HG02938 (cell line): ENCODE measurements around the gene GHITM.
"Not testable (repeated sequence)": the region's sequence is repeated elsewhere in the genome, so short reads cannot be mapped to it uniquely, and the experiment has no call there.

Source experiments
- ATAC-seq: cut with Tn5 transposase; IDR thresholded peaks from one replicate; pipeline ENCODE4 v1.9.1; 2021; ENCODE audit warnings: mild to moderate bottlenecking, moderate library complexity; ENCODE audit not compliant: unreplicated experiment

Gene GHITM

DNA sequence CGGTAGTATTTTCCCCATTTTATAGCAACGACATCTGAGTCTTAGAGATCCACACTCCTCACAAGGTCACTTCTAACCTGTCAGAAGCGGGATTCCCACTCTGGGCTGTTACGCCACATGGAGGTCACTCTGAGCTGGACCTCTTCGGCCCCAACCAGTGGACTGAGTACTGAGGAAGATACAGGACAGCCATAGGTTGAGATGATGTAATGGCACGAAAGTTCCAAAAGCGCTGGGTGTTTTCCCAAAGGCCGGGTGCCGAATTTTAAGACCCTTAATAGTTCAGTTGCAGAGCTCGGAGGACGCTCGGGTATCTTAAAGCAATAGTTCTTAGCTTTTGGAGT is 699 bp downstream of the GHITM start:
- peak; percentile 0 for ATAC-seq

DNA sequence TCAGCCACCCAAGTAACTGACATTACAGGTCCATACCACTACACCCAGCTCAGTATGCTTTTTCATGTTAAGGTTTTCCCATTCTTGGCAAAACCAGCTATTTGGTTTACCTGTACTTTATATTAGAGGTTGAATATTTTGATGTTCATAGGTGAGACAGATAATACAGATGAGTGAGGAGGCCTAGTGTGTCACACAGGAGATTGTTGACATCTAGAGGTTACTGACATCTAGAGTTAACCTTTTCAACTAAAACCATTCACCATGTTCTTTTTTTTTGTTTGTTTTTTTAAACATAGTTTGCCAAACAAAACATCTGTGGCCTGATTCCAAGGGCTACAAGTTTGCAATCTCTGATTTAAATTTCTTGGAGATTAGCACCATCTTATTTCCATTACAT is 8.0 kb downstream of the GHITM start:
- ATAC-seq: no peak

DNA sequence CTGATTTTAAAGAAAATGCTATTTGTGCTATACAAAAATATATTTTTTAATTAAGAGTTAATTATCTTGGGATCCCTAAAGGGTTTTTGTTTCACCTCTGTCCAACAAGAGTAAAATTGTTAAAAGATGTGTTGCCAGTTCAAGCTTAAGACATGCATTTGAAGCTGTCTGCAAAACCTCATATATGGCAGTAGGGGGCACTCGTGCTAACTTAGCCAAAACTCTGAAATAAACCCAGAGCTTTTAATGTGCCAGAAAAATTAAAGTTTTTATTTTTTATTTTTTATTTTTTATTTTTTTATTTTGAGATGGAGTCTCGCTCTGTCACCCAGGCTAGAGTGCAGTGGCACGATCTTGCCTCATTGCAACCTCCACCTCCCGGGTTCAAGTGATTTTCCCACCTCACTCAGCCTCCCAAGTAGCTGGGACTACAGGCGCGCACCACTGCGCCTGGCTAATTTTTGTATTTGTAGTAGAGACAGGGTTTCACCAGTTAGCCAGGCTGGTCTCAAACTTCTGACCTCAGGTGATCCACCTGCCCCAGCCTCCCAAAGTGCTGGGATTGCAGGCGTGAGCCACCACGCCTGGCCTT is 8.8 kb downstream of the GHITM start:
- ATAC-seq: peak; percentile 55

DNA sequence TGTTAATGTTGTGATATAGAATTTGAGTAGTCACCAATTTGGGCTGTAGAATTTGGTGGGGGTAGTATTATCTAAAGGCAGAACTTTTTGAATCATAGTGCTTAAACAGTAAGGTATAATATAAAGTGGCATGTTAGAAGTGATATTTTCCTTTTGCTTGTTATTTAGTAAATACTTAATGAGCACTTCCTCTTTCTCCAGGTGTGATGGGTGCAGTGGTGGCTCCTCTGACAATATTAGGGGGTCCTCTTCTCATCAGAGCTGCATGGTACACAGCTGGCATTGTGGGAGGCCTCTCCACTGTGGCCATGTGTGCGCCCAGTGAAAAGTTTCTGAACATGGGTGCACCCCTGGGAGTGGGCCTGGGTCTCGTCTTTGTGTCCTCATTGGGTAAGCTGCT is 10.5 kb downstream of the GHITM start:
- no peak for ATAC-seq

DNA sequence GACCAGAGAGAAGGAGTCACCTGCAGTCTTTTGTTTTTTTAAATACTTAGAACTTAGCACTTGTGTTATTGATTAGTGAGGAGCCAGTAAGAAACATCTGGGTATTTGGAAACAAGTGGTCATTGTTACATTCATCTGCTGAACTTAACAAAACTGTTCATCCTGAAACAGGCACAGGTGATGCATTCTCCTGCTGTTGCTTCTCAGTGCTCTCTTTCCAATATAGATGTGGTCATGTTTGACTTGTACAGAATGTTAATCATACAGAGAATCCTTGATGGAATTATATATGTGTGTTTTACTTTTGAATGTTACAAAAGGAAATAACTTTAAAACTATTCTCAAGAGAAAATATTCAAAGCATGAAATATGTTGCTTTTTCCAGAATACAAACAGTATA is 13.5 kb downstream of the GHITM start:
- ATAC-seq: no peak

DNA sequence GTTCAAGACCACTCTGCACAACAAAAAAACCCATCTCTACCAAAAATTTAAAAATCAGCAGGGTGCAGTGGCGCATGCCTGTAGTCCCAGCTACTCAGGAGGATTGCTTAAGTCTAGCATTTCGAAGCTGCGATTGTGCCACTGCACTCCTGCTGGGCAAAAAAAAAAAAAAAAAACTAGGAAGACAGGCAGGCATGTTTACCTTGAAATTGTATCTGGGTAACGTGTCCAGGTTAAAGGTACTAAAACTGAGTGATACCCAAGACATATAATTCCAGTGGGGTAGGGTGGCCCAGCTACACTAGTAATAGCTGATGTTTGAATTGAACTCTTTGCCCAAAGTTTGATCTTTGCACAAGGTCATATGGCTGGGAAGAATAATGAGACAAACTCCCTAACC is 16.2 kb downstream of the GHITM start:
- ATAC-seq: no peak

DNA sequence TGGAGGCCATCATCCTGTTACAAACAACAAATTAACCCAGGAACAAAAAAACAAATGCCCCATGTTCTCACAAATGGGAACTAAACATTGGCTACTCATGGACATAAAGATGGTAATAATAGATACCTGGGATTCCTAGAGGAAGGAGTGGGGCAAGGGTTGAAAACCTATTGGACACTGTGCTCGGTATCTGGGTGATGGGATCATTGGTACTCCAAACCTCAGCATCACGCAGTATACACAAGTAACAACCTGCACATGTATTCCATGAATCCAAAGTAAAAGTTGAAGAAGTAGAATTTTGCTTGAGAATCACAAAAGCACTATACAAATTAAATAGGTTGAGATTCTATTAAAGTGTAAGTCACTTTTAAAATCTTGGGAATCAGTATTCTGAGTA is 16.7 kb downstream of the GHITM start:
- no peak for ATAC-seq

DNA sequence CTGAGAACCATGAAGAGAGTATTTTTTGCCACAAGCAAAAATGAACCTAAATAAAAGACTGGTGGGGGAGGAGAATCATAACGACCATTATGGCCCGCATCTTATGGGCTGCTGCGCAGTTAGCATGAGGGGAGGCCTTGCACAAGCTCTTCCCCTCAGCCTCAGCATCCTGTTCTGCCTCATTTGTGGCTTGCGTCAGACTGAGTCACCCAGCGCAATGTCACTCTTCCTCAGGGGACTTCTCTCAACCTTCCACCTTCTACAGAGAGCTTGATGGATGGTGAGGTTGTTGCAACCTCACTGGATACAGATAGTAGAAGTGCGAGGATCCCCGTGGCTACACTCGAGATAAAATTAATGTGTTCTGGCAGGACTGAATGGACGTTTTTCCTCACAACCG is 17.5 kb downstream of the GHITM start:
- no peak for ATAC-seq

DNA sequence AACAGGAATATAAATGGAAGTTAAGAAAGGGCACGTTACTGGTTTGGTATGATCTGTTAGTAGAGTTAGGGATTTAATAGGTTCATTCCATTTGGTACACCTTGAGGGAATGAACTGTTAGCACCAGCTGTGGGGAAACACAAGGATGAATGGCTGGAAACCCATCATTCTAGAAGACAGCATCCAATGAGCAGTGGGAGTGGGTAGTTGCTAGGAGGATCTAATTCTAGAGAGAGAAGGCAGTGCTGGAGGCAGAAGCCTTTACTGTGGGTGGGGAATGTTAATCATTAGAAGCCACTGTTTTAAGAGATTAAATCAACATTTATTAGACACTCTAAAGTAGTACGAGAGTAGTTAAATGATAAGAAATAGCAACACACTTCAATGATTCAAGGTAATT is 18.8 kb downstream of the GHITM start:
- no peak for ATAC-seq

DNA sequence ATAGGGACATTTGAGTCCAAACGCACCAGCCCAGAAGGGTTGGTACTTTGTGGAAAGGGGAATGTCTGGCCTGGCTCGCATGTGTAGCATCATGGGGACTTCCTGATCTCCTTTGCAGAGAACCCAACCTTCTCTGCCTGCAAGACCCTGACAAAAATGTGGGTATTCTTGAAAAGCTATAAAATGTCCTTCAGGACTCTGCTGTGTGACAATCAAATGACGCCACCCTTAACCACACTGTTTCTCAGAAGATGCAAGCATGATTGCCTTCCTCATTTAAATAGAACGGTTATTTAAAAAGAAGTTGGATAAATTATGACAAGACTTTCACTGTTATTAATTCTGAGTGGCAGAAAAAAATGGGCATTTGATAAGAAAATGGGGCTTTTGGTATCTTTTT is 19.2 kb downstream of the GHITM start:
- ATAC-seq: no peak

DNA sequence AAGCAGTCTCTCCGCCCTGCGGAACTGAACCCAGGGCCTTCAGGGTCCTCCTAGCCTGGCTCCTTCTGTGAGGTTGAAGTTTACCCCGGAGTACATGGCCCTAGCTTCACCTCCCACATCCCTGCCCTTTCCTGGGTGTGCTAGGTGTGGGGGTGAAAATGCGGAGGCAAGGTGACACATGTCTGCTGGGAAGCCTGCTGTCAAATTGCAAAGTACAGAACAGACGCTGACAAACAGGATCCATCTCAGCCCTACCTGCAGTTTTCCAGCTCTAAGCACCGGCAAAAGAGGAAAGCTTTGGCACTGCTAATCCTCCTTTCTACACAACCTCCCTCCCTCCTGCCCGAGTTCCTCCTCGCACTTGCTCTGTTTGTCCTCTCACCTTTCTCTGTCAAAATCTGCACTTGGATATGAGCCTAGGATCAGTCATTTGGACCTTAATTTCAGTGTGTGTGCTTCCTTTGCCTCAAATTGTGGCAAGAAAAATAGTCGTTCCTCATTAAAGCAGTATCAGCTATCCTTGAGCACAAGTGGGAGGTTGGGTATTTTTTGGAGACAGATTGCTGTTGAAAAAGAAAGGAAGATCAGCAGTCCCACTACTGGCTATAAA is 19.9 kb downstream of the GHITM start:
- no peak for ATAC-seq

DNA sequence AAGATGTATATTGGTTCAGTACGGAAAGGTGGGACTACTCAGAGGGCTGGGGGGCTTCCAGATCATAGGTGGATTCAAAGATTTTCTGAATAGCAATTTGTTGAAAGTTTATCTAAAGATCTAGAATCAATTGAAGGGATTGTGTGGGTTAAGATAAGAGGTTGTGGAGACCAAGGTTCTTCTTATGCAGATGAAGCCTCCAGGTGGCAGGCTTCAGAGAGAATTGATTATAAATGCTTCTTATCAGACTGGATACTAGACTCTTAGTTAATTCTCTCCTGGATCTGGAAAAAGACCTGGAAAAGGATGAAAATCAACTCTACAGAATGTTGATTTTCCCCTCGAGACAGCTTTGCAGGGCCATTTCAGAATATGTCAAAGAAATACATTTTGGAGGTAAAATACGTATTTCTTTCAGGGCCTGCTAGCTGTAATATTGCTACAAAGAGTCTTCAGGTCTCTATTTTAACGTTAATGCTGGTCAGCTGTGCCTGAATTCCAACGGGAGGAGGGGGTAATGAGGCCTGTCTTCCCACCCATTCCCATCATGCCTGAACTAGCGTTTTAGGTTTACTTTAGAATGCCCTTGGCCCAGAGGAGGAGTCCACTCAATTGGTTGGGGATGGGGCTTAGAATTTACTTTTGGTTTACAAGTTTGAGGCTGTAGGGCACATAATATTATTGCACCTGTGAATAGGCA is 21.5 kb downstream of the GHITM start:
- ATAC-seq: no peak

DNA sequence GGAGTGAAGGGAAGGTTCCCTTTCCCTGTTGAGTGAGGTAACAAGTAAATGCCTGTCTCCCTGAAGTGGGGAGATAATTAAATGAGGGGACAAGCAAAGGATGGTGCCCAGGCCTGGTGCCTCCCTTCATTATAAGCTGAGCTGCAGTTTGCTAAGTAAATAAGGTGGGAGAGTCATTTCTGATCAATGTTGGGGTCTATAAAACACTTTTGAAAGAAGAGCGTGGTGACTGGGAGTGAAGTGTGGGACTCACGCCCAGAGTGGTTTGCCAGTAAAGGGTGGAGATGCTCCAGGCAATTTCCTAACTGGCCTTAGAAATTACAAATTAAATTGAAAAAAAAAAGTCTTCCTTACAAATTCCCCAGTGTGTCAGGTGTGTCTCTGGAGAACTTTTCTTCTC is 24.7 kb downstream of the GHITM start:
- no peak for ATAC-seq

DNA sequence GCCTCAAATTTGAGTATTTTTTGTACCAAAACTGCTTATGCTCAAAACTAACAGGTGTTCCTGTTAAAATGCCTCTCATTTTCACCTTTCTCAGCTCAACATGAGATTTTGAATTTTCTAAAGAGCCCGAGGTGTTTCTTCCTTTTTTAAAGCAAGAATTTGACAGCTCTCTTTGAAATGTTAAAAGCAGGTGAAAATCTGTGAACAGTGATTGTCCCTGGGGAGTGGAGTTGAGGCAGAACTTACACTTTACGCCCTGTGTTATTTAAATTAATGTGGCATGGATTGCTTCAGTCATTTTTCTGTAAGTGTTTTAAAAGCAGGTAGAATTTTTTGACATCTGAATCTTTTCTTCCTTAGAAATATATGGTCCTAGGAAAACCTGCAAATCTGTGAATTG is 25.1 kb downstream of the GHITM start:
- ATAC-seq: no peak

DNA sequence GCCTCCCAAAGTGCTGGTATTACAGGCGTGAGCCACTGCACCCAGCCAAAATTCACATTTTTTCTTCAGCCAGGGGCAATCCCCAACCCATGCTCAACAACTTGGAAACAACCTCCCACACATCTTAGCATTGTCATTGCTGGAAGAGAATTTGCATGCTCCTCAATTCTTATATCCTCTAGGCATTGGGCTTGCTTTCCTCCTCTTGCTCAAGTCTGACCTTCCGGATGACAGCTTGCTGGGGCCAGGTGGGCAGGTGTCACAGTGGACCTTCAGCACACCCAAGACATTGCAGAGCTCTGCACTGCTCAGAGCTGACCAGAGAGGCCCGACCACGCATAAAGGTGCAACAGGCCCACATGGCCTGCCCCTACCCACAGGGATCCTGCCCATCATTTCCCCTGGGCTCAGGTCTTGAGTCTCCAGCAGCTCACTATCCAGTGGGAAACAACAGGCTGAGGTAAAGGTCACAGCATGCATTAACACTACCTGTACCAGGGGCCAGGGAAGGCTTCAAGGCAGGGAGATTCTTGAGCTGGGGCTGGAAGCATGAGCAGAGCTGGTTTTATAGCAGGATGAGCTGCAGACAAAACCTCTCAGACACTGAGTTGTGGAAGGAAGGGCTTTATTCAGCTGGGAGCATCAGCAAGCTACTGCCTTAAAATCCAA is 27.4 kb downstream of the GHITM start:
- ATAC-seq: peak; percentile 38

DNA sequence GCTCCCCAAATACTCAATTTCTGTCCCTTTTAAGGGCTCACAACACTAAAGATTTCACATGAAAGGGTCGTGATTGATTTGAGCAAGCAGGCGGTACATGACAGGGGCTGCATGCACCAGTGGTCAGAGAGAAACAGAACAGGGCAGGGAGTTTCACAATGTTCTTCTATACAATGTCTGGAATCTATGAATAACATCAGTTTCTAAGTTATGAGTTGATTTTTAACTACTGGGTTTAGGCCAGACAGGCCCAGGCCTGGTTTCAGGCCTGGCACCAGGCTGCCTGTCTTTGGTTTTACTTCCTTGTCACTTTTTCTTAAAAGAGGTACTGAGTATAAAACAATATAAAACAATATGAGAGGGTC is 28.0 kb downstream of the GHITM start:
- not testable (repeated sequence) for ATAC-seq

DNA sequence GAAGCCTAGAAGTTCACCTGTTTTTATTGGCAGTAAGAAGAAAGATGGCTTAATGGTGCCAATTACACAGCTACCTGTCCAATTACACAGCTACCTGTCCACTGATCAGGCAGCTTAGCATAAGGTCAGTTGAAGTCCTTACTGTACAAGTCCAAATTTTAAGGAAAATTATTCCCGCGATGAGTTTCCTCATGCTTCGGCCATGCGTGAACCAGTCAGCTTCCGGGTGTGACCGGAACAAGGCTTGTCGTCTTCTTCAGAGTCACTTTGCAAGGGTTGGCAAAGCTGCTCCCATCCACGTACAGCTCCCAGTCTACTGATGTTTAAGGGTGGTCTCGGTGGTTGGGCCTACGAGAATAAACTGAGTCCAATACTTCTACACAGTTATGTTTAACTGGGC is 29.1 kb downstream of the GHITM start:
- not testable (repeated sequence) for ATAC-seq

DNA sequence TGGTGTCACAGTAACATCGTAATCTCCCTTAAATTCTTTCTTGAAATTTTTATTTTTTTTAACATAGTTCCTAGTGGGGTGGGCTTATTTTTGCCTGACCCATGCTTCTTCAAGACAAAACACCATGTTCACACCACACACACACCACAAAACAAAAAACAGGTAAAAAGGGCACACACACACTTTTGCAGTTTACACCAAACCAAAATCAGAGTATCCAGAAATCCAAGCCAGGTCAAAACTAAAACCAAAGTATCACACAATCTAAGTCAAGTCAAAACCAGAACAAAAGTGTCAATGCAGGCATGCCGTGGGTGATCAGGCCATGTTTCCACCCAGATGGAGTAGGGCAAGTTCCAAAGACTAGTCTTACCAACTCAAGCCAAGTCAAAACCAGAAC is 31.9 kb downstream of the GHITM start:
- not testable (repeated sequence) for ATAC-seq

DNA sequence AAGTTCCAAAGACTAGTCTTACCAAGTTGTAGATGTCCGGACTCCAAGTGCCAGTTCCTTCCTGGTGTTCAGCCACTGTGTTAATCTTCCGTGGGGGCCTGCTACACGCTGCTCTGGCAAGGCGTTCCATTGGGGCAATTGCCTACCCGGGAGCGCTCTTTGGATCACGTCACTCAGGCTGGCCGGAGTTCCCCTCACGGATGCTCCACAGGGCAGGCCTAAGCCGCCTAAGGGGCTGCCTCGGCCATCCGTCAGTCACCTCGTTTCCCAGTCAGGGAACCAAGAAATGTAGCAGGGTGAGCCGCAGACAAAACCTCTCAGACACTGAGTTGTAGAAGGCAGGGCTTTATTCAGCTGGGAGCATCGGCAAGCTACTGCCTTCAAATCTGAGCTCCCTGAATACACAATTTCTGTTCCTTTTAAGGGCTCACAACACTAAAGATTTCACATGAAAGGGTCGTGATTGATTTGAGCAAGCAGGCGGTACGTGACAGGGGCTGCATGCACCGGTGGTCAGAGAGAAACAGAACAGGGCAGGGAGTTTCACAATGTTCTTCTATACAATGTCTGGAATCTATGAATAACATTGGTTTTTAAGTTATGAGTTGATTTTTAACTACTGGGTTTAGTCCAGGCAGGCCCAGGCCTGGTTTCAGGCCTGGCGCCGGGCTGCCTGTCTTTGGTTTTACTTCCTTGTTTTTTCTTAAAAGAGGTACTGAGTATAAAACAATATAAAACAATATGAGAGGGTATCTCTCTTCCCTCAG is 32.6 kb downstream of the GHITM start:
- peak; percentile 30 for ATAC-seq

DNA sequence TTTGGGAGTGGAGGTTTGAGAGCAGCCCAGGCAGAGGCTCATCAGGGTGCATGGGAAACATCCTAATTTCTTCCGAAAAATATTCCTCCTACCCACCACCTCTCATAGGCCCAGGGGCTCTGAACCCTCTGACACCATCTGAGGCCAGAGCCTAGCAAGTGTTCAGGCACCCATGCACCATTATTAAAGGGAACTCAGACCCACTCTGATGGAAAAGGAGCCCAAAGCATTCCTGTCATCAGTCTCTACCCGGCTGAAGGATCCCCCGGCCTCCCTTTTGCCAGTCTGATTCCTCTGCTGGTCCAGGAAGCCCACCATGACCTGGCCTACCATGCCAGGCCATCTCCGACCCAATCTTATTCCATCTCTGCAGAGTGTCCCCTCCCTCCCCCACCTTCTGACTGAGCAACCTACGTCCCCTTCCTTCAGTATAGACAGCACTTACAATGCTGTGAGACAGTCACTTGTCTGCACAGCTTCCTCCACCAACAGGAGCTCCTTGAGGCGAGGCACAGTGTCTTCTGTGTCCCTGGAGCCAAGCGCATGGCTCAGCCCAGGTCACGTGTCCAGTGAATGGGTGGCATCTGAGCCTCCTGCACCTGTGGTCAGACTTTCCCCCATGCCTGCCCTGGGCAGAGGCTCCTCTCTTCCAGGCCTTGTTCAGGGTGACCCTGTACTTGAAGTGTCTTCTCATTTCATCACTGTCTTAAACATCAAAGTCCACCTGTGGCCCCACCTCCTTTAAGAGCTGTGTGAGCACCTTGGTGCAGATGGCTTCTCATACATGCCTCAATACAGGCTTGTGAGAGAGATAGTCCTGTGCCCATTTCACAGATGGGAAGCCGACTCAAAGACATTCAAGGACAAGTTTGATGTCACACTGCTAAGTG is 33.4 kb downstream of the GHITM start:
- ATAC-seq: peak; percentile 58
